Stimulated activated CD4-positive, alpha-beta T cell treated with anti-CD3 and anti-CD28 coated beads, TNF-alpha, amount 100 ng/mL, for 4 hours (primary cell): ENCODE measurements around the gene CLEC3B.

Experiments
- DNase-seq, 3 experiments: peaks; one replicate each; pipeline ENCODE4 v3.0.0-alpha.2; 2020; ENCODE audit warnings: low read depth in 3 of 3

CLEC3B gene

GRCh38 chr3:45003406-45003805 is 22.7 kb upstream of the CLEC3B start:
- DNase-seq: no peak

DNA sequence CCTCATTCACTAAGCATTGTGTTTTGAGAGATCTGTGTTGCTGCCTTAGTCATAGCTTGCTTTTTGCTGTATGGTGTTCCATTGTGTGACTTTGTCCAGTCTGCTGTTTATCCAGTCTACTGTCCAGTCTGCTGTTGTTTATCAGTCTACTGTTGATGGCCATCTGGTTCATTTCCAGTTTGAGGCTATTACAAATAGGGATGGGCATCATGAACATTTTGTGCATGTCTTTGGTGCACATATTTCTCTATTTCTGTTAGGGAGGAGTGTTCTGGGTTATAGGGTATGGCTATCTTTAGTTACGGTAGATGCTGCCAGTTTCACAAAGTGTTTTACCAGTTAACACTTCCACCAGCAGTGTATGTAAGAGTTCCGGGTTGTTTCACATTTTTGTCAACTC is 22.2 kb upstream of the CLEC3B start:
- no peak for DNase-seq

DNA sequence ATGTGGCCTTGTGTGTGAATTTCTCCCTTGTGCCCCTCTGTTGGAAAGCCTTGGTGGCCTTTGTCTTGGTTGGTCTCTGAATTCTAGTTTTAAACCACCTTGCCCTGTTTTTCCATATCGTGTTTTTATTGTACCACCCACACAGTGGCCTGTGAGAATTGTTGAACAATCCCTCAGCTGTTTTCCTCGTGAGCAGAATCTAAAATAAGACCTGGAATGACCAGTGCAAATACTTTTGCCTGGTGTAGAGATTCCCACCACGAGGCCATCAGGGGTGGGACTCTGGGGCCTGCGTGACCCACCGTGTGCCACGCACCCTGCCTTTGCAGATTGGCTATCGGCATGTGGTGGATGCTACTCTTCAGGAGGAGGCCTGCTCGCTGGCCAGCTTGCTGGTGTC is 19.0 kb upstream of the CLEC3B start:
- no peak for DNase-seq

DNA sequence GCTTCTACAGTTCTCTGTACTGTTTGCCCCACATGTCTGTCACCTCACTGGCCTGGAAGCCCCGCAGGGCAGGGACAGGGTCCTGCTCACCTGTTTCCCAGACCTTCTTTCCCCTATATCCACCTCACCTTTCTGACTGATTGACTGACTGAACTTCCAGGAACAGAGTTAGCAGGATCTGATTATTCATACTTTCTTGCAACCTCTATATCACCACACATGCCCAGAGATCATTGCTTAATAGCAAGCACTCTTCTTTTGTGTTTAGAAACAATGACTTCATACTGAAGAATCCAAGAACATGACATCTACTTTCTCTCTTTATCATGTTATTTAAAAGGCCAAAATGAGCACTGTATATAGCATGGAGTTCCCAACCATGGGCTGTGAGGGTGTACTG is 18.0 kb upstream of the CLEC3B start:
- no peak for DNase-seq

DNA sequence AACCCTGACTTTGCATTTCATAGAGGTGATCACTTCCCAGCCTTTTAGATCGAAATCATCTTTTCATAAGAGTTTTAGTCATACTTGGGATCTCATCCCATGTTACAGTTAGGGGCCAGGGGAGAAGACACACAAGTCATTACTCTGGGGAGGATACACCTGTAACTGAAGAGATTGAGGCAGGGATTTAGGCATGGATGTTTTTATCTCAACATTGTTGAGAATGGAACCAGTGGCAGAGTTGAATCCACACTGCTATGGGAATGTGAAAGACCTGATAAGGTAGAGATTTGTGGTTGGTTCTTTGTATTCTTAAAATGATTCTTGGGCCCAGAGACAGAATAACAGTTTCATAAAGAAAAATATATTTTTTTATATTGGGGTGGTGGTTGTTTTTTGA is 16.2 kb upstream of the CLEC3B start:
- no peak for DNase-seq

DNA sequence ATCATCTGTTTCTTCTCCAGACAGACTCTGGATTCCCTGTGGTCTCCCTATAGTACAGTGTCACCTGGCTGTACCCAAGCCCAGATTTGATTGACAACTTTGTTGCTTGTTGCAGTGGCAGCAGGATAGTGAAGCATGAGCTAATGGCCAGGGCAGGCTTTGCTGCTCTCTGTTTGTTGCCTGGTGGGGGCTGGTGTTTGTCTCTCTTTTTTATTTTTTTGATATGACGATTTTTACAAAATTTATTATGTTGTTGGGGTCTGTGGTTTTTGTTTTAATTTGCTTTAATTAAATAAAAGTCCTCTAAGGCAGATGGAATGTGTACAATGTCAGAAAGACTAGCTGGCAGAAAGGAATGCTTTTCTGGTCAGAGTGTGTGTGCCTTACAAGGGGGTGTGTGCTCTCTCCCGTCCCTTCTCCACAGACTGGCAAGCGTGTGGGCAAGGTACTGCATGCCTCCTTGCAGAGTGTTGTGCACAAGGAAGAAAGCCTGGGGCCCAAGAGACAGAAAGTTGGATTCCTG is 15.2 kb upstream of the CLEC3B start:
- DNase-seq: no peak

GRCh38 chr3:45011756-45012508 is 14.2 kb upstream of the CLEC3B start:
- no peak for DNase-seq

- DNase-seq: no peak
These were observed 13.5 kb upstream of the CLEC3B start for GRCh38 chr3:45012577-45012976.

- DNase-seq: no peak
These were observed 9.2 kb upstream of the CLEC3B start for GRCh38 chr3:45016916-45017315.

- DNase-seq: no peak
These were observed 8.3 kb upstream of the CLEC3B start for GRCh38 chr3:45017821-45018220.

- DNase-seq: no peak
These were observed 5.6 kb upstream of the CLEC3B start for GRCh38 chr3:45020534-45020933.

GRCh38 chr3:45021524-45022297 is 4.4 kb upstream of the CLEC3B start:
- DNase-seq: no peak

DNA sequence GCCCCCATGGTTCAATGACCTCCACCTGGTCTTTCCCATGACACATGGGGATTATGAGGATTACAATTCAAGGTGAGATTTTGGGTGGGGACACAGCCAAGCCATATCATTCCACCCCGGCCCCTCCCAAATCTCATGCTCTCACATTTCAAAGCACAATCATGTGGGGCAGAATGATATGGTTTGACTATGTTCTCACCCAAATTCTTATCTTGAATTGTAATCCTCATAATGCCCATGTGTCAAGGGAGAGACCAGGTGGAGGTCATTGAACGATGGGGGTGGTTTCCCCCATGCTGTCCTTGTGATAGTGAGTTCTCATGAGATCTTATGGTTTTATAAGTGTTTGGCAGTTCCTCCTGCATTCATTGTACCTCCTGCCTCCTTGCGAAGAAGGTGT is 2.4 kb upstream of the CLEC3B start:
- no peak for DNase-seq

DNA sequence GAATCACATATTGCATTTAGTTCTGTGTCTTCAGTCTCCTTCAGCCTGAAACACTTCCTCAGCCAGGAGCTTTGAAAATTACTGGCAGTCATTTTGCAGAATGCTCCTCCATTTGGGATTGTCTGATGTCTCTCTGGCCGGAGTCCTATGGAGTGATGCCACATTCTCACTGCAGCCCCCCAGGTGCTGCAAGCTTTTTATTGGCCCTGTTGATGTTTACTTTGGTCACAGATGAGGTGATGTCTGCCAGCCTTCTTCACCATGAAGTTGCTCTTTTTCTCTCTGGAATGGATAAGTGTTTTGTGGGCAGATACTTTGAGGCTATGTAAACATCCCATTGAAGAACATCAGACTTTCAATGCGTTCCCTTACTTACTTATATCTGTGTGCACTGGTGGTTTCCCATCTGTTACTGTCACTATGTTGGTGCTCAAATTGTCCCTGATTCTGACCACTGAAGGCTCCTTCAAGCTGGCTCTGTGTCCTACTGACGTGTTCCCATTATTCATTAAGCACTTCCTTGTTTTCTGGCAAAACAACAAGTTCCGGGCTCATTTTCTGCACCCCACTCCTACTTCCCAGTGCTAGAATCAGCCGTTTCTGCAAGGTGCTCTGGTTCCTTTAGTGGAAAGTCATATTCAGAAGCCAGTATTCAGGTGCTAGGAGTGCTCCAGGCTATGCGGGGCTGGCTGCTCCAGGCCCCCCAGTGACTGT is 1.4 kb upstream of the CLEC3B start:
- DNase-seq: no peak

GRCh38 chr3:45026957-45027356 is 854 bp downstream of the CLEC3B start:
- no peak for DNase-seq

GRCh38 chr3:45027441-45027840 is 1.3 kb downstream of the CLEC3B start:
- DNase-seq: no peak

DNA sequence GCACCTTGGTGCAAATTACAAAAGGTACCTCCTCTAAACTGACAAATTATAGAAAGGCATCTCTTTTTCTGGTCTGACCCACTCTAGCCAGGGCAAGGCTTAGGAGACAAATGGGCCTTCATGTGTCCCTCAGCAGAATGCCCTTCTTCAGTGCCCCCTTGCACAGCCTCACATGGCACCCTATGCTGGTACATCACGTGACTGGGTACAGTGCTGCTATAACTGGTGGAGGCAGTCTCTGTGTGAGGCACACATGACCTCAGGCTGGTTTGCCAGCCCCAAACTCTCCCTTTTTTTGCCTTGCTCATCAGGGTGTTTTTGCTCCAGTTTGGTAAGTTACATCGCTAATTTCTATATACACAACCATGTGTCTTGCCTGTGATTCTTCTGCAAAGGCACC is 3.1 kb downstream of the CLEC3B start:
- DNase-seq: no peak

- no peak for DNase-seq
These were observed 3.6 kb downstream of the CLEC3B start for GRCh38 chr3:45029661-45030060.

DNA sequence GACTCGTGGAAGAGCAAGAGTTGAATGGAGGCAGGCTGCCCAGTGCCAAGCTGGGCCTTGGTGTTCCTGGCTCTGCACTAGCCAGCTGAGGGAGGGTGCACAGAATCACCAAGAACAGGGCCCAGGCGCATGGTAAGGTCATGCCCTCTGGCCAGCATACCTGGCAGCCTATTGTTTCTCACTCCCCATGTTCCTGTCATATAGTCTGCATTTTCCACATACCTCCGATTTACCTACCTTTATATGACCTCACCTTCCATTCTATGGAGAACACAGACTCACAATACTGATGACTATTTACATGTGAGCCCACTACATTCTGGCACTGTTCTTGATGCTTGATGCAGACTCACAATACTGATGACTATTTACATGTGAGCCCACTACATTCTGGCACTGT is 5.4 kb downstream of the CLEC3B start:
- no peak for DNase-seq

- no peak for DNase-seq
These were observed 6.0 kb downstream of the CLEC3B start for GRCh38 chr3:45032113-45032512.

GRCh38 chr3:45033791-45034190 is 7.7 kb downstream of the CLEC3B start:
- DNase-seq: no peak

DNA sequence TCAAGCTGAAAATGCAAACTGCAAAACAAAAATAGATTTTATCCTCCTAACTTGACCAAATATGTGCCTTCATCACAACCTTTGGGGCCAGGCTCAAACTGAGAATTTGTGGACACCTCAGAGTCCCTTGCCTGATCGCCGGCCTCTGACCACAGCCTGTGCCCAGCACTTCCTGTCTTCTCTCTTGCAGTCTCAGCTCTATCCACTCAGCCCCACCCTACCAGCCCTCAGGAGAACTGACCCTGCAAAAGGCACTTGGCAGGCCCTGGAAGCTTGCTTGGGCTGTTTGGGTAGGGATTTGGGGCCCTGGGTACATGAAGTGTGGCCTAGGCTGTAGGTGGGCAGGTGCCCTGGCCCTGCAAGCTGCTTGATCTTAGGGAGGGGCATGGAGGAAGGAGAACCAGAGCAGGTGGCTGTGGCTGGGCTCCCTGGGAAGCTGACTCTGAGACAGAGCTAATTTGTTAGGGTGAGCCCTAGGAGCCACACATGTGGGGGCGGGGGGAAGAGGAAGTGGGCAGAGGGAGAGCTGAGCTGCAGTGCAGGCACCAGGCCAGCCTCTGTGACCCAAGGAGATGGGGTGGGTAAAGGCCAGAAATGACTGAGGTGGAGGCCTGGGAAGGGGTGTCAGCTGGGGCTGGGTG is 8.6 kb downstream of the CLEC3B start:
- DNase-seq: no peak
